ENCODE data around the gene LRIF1.
"Not testable (repeated sequence)": the region's sequence is repeated elsewhere in the genome, so short reads cannot be mapped to it uniquely, and the experiment has no call there.

Gene LRIF1

GRCh38 chr1:110963691-110964454 lies at the start of gene LRIF1:
LRIF1 (minus strand) TSS chr1:110963922; CDS start chr1:110963688, 234 bp downstream.
- Histone ChIP-seq H3K27ac (peak within 1 kb of the TSS; percentile 68 to 97 (median 93)), H3K4me3 (peak within 1 kb of the TSS; percentile 43 to 75 (median 58))

- H3K4me3 ChIP-seq: no peak overlapping the region
- H3K27ac ChIP-seq: no peak overlapping the region
Observed at GRCh38 chr1:111008031-111008430, 44.3 kb upstream of the LRIF1 start.

- Histone ChIP-seq H3K27ac (no peak overlapping the region), H3K4me3 (no peak overlapping the region)
Observed at GRCh38 chr1:111006556-111006955, 42.8 kb upstream of the LRIF1 start.

GRCh38 chr1:110999607-111000006 lies 35.9 kb upstream of the LRIF1 start:
- H3K4me3 ChIP-seq, H3K27ac ChIP-seq: not testable (repeated sequence)

GRCh38 chr1:110992329-110992728 lies 28.6 kb upstream of the LRIF1 start:
- H3K4me3 ChIP-seq, H3K27ac ChIP-seq: not testable (repeated sequence)

GRCh38 chr1:110991295-110991694 lies 27.6 kb upstream of the LRIF1 start:
- H3K27ac ChIP-seq, H3K4me3 ChIP-seq: not testable (repeated sequence)

- H3K27ac ChIP-seq: no peak overlapping the region
- H3K4me3 ChIP-seq: no peak overlapping the region
Observed at GRCh38 chr1:110990541-110990940, 26.8 kb upstream of the LRIF1 start.

GRCh38 chr1:110986407-110986891 lies 22.7 kb upstream of the LRIF1 start:
- Histone ChIP-seq H3K4me3 (no peak overlapping the region), H3K27ac (no peak overlapping the region)

GRCh38 chr1:110982320-110982719 lies 18.6 kb upstream of the LRIF1 start:
- Histone ChIP-seq H3K4me3 (no peak overlapping the region), H3K27ac (peak overlapping the region in 1 of 21 experiments; percentile 23)

GRCh38 chr1:110979154-110979553 lies 15.4 kb upstream of the LRIF1 start:
- Histone ChIP-seq H3K27ac (no peak overlapping the region), H3K4me3 (no peak overlapping the region)

GRCh38 chr1:110976089-110976488 lies 12.4 kb upstream of the LRIF1 start:
- Histone ChIP-seq H3K4me3 (no peak overlapping the region), H3K27ac (no peak overlapping the region)

- H3K4me3 ChIP-seq: no peak overlapping the region
- no peak overlapping the region for H3K27ac ChIP-seq
Observed at GRCh38 chr1:110975265-110975664, 11.5 kb upstream of the LRIF1 start.

GRCh38 chr1:110967256-110967655 lies 3.5 kb upstream of the LRIF1 start:
- no peak overlapping the region for H3K4me3 ChIP-seq
- no peak overlapping the region for H3K27ac ChIP-seq

GRCh38 chr1:110964455-110964903 lies 757 bp upstream of the LRIF1 start:
- Histone ChIP-seq H3K4me3 (peak overlapping the region; percentile 43 to 75 (median 56)), H3K27ac (peak overlapping the region; percentile 0 to 97 (median 92))

GRCh38 chr1:110962892-110963690 lies 631 bp downstream of the LRIF1 start:
- peak overlapping the region; percentile 68 to 97 (median 93) for H3K27ac ChIP-seq

GRCh38 chr1:110961902-110962301 lies 1.8 kb downstream of the LRIF1 start:
- H3K4me3 ChIP-seq: no peak overlapping the region

More at GRCh38 chr1:110962892-110963690, 631 bp downstream of the LRIF1 start:
- H3K4me3 ChIP-seq: peak overlapping the region; percentile 43 to 75 (median 58)

GRCh38 chr1:110960777-110961420 lies 2.8 kb downstream of the LRIF1 start:
- H3K4me3 ChIP-seq: no peak overlapping the region

More at GRCh38 chr1:110961902-110962301, 1.8 kb downstream of the LRIF1 start:
- no peak overlapping the region for H3K27ac ChIP-seq

GRCh38 chr1:110957798-110958197 lies 5.9 kb downstream of the LRIF1 start:
- no peak overlapping the region for H3K27ac ChIP-seq
- H3K4me3 ChIP-seq: no peak overlapping the region

More at GRCh38 chr1:110960777-110961420, 2.8 kb downstream of the LRIF1 start:
- H3K27ac ChIP-seq: no peak overlapping the region

GRCh38 chr1:110956586-110956985 lies 7.1 kb downstream of the LRIF1 start:
- Histone ChIP-seq H3K27ac (no peak overlapping the region), H3K4me3 (no peak overlapping the region)

- Histone ChIP-seq H3K4me3 (no peak overlapping the region), H3K27ac (no peak overlapping the region)
Observed at GRCh38 chr1:110953031-110953430, 10.7 kb downstream of the LRIF1 start.

All from skin epidermis (tissue), 12 donors.